Stimulated activated CD4-positive, alpha-beta T cell treated with anti-CD3 and anti-CD28 coated beads, Interleukin-12 subunit alpha, Interleukin-12 subunit beta, amount 100 ng/mL, for 48 hours (primary cell): ENCODE results near the gene EPB41.

ENCODE experiments used
- DNase-seq, 3 donors: peaks; one replicate each; pipeline ENCODE4 v3.0.0-alpha.2; 2020; ENCODE audit warnings: low read depth in 2 of 3, low spot score in 1 of 3

EPB41 gene

DNA sequence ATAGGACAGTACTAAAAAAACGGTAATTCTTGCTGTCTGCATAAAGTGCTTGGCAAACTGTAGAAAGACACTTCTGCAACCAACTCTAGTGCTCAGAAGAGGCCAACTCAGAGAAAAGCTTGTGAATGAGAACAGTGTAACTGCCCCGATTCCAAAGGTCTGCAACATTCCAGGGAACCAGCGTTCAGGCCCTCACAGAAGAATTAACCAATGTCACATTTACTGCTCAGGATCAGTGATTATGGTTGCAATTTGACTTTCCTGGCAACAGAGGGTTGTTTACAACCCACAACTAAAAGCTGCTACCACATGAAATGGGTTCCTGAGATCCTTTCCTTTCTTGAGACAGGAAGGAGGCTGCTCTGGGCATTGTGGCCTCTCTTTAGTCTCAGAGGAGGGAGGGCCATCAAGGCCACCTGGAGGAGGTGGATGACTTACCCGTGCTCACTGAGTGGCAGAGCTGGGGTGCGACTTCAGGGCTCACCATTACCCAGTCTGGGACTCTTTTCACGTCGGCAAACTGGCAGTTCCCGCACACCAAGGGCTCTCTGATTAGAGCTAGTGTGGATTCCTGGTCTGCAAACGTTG lies 252.0 kb downstream of the EPB41 start:
- DNase-seq: no peak

DNA sequence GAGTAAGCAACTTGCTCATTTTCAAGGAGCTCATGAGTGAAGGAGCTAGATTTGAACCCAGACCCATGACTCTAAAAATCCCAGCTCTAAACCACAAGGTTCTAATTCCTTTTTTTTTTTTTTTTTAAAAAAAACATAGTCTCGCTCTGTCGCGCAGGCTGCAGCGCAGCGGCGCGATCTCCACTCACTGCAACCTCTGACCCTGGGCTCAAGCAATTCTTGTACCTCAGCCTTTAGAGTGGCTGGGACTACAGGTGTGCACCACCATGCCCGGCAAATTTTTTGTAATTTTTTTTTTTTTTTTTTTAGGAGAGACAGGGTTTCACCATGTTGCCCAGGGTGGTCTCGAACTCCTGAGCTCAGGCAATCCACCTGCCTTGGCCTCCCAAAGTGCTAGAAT lies 253.5 kb downstream of the EPB41 start:
- DNase-seq: no peak
